NCI-H2227 (cell line): Measurements from ENCODE around the gene ARHGAP4.

Experiments used
- DNase-seq: peaks from one replicate; lab custom pipeline; 2025; ENCODE audit not compliant: unreplicated experiment; lab: John Stamatoyannopoulos, UW

Gene ARHGAP4

DNA sequence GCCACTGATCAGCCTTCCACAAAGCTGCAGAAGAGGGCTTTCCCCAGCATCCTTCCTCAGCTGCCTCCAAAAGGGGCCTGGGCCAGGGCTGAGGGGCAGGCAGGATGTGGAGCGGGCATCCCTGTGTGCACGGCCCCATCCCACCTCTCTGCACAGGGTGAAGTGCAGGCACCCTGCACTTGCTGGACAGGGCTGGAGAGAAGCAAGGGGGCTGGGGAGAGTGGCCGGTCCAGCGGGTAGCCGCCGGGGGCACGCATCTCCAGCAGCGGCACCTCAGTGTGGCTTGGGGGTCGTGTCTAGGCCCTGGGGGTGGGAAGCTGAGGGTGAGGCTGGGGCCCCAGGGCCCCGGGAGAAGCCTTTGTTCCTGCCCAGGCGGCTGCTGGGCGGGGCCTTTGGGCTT is 18.6 kb downstream of the ARHGAP4 start:
- DNase-seq: no peak

DNA sequence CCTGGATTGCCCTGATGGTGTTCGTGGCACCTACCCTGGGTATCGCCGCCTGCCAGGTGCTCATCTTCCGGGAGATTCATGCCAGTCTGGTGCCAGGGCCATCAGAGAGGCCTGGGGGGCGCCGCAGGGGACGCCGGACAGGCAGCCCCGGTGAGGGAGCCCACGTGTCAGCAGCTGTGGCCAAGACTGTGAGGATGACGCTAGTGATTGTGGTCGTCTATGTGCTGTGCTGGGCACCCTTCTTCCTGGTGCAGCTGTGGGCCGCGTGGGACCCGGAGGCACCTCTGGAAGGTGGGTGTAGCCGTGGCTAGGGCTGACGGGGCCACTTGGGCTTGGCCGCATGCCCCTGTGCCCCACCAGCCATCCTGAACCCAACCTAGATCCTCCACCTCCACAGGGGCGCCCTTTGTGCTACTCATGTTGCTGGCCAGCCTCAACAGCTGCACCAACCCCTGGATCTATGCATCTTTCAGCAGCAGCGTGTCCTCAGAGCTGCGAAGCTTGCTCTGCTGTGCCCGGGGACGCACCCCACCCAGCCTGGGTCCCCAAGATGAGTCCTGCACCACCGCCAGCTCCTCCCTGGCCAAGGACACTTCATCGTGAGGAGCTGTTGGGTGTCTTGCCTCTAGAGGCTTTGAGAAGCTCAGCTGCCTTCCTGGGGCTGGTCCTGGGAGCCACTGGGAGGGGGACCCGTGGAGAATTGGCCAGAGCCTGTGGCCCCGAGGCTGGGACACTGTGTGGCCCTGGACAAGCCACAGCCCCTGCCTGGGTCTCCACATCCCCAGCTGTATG is 19.7 kb downstream of the ARHGAP4 start:
- no peak for DNase-seq

GRCh38 chrX:153905481-153906095 is 20.5 kb downstream of the ARHGAP4 start:
- DNase-seq: no peak

DNA sequence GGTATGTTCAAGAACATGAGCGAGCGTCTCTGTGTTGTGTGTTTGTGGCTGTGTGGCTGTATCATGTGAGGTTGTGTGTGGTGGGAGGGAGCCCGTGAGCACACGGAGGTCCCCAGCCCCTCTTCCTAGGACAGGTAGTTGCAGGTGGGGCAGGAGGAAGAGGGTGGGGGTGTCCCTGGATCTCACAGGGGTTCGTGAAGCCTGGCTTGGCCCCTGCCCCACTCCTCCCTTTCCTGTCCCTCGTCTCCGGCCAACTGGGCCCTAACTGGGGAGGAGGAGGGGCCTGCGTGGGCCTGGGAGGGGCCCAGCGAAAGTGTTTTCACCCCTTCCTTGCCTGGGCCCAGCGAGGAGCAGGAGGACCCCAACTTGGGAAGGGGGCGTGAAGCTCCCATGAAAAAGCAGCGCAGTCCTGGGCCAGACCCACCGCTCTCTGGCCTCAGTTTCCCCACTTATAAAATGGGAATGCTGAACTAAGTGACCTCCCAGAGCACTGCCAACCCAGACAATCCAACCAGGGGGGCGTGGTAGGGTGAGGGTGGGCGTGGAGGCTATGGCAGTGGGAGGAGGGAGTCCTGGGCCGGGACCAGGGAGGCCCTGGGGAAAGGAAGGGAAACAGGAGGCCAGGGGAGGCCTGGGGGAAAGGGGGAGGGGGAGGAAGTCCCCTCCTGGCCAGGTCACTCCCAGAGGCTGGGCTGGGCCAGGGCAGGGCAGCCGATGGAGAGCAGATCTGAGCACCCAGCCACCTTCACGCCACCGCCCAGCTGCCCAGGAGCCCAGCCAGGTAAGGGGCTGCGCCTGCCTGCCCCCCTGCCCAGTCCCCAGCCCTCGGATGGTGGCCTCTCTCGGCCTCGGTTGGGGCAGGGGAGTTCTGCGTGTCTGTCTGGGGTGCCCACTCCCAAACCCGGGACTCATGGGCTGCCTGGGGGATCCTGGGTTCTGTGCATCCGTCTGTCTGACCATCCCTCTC is 21.8 kb downstream of the ARHGAP4 start, which contains the start of gene AVPR2:
AVPR2 (plus strand) TSS at position 683 of the 967 bp plus-strand sequence. CDS start 473 bp downstream, outside the sequence.
- DNase-seq: no peak

DNA sequence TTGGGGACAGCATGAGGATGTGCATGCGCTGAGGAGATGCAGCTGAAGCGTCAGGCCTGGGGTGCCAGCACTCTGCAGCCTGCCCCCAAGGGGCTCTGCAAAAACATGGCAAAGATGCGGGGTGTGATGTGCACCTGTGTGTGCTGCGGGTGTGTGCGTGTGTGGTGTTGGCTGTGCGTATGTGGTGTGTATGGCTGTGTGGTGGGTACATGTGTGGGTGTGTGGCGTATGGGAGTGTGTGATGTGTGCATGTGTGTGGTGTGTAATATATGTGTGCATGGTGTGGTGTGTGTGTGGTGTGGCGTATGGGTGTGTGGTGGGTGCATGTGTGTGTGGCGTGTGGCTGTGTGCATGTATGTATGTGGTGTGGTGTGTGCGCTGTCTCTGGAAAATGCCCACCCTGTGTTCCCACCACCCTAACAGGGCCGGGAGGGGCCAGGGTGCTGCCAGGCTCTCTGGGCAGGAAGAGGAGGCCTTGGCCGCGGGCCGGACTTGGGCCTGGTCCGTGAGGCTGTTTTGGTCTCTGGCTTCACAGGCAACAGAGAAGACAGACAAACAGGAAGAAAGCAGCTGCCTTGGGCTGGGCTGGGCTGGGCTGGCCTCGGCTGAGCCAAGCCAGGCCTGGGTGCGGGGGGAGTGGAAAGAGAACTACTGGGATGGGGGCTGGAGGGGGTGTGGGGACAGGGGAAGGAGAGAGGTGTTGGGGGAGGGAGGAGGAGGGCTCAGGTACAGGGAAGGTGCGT is 22.7 kb downstream of the ARHGAP4 start:
- no peak for DNase-seq

- DNase-seq: no peak
Measured at GRCh38 chrX:153902385-153902784, 23.7 kb downstream of the ARHGAP4 start.

- DNase-seq: no peak
Measured at GRCh38 chrX:153901753-153902140, 24.3 kb downstream of the ARHGAP4 start.

DNA sequence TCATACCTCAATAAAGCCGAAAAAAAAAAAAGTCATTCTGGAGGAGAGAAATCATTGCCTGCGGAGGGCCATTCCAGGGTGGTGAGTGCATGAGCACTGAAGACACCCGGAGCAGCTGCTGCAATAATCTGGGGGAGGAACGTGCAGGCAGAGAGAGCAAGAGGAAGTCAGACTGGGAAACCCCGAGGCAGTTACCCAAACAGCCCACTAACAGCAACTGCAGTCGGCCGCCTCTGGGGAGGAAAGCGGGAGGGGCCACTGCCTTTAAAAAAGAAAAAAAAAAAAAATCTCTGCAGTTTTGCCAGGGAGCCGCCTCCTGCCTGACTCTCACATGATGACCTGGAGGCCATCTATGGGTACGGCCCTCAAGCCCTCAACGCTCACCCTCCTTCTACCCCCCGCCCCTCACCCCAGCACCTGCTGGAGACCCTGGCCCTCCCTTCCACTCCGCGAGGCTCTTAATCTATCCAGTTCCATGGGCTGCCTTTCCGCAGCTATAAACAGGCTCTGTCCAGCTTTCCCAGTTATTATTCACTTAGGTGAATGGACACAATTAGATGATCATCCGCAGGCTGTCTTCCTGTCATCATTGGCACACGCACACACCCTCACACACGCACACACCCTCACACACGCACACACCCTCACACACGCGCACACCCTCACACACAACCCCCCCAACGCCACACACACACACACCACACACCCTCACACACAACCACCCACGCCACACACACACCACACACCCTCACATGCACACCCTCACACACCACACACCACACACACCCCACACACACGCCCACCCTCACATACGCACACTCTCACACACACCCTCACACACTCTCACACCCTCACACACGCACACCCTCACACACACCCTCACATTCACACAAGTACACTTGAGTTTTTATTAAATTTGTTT is 25.0 kb downstream of the ARHGAP4 start:
- peak; percentile 80 for DNase-seq

DNA sequence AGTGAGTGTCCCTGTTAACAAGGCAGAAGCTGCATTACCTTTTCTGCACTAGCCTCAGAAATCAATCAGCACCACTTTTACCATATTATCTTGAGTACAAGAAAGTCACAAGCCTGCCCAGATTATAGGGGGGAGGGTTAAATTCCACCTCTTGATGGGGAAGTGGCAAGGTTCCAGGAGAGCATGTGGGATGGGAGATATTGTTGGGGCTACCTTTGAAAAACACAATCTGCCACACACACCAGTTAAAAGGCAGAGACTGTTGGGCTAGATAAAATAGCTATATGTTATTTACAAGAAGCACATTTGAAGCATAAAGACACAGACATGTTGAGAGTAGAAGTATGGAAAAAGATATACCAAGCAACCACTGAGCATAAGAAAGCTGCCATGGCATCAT is 28.2 kb downstream of the ARHGAP4 start:
- no peak for DNase-seq

DNA sequence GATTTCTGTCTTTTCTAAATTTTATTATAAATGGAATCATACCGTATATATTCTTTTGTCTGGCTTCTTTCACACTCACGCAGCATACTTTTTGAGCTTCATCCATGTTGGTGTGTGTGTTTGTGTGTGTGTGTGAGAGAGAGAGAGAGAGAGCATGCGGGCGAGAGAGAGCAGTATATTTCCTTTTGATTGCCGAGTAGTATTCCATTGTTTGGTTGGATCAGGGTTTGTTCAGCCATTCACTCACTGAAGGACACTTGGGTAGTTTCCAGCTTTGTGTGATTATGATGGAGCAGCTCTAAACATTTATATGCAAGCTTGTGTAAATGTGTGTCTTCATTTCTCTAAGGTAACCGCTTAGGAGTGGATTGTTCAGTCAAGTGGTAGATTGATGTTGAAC is 36.9 kb downstream of the ARHGAP4 start:
- DNase-seq: no peak

- no peak for DNase-seq
Measured at GRCh38 chrX:153888344-153888743, 37.7 kb downstream of the ARHGAP4 start.

DNA sequence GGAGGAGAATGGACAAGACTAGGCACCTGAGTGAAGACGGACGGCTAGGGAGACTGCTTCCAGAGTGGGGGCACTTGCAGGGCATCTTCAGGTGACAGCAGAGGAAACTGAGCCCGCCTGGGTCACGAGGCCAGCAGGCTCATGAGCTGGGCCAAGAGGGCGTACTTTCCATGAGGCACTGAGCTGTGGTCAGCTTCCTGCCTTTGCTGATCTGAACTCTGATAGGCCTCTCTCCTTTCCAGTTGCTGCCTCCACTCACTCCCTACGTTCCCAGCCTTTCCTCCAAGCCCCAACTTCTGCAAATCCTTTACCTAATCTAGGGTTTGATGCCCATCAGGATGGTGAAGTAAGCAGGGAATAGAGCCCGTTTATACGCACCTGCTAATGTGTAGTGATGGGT is 38.7 kb downstream of the ARHGAP4 start:
- DNase-seq: no peak

DNA sequence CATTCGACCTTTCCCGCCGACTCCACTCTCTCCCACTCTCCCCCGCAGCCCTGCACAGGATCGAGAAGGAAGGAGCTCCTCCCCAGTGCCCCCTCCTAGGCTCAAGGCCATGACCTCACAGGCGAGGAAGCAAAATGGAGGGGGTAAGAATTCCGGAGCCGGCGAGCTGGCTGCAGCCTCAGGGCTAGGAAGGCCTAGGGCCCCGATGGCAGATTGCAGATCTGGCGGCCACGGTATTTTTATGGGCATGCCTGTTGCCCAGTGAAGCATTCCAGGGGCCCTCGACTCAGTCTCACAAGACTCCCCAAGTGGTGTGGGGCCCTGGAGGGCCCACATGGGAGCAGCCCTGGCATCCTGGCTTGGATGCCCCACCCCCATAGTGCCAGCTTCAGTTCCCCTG is 39.1 kb downstream of the ARHGAP4 start:
- DNase-seq: no peak

- peak; percentile 62 for DNase-seq
Measured at GRCh38 chrX:153885968-153886903, 39.8 kb downstream of the ARHGAP4 start, which contains the start of gene L1CAM. Gene L1CAM (minus strand): TSS chrX:153886173. CDS start chrX:153875836, 10,337 bp downstream.

GRCh38 chrX:153885208-153885787 is 40.8 kb downstream of the ARHGAP4 start:
- peak; percentile 44 for DNase-seq

DNA sequence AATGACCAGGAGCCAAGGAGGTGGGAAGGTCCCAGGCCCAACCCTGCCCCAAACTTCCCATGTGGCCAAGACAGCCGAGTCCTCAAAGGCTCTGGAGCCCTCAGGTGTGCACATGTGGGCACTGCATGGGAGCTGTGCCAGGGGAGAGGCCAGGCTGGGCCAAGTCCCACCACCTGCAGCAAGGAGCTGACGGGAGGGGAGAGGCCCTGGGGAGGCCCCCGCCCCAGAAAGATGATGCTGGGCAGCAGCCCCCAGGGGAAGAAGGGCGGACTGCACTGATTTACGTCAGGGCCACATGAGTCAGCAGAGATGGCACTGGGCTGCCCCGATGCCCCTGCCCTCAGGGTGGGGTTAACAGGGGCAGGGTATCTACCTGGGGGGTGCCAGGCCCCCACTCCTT is 41.5 kb downstream of the ARHGAP4 start:
- DNase-seq: no peak

GRCh38 chrX:153884136-153884535 is 41.9 kb downstream of the ARHGAP4 start:
- DNase-seq: no peak
